Measurements from ENCODE around the gene C1QTNF5. TPM values are rescaled to one million over a fixed set of nuclear protein-coding genes. Genes with fewer than 3 reads are reported as not detected.

The C1QTNF5 gene
- total RNA-seq, 5 donors from 2014 or later (not counting 1 experiment from before 2014, with no cell fraction given) = not detected

DNA sequence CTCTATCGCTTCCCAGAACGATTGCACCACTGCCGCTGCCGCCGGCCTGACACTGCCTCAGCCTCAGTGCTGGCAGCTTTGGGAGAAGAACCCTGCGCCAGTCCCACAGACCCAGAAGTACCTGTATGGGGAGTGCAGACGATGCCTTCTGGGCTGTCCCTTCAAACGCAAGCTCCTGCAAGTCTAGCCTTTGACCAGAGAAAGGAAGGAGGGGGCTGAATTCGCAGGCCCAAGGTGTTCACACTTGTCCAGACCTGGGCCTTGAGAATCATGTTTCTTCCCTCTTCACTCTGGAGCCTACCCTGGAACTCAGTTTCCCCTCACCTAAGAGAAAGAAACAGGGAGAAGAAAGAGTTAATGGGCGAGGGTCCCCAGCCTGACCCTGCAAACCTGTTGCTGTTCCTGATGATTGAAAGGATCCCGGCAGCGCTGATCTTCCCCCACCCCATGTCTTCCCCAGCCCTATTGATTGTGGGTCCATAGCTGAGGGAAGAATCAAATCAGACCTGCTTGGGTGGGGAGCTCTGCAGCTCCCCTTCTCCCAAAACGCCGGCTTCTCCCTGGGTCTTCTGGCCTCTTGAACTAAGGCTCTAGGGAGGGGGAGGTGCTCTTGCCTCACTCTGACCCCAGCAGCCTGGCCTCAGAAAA is 23.0 kb downstream of the C1QTNF5 start:
- Histone ChIP-seq H3K27me3 (replicated peaks in 1 of 2; ENCODE audit: control insufficient read depth in 2 of 2, extremely low read depth in 1 of 2, insufficient read depth in 2 of 2, low read length in 1 of 2) (peaks cover 2 to 66% of the 10 kb centered on the region in 2 experiments), H3K36me3 (ENCODE audit: control insufficient read depth in 2 of 2, extremely low read depth in 1 of 2, insufficient read depth in 1 of 2, low read length in 1 of 2) (no peaks in the 10 kb centered on the region), H3K27ac (ENCODE audit: low read length) (no peak overlapping the region), H3K9me3 (no peaks in the 10 kb centered on the region), H3K4me1 (ENCODE audit: control insufficient read depth in 1 of 2, extremely low read depth in 1 of 2, insufficient read depth in 2 of 2, low read length in 2 of 2) (peaks cover 12 to 70% of the 10 kb centered on the region in 2 experiments), H3K4me3 (ENCODE audit: control insufficient read depth in 1 of 2, extremely low read depth in 1 of 2, low read length in 1 of 2) (no peak overlapping the region)
- peaks cover 5 to 28% of the 10 kb centered on the region in 2 donors for H3K27me3 Mint-ChIP-seq
- ChIA-PET CTCF (interaction anchor here in 1 of 2 donors (1.0 kb wide), 1 partner anchor 9 kb away, joined by 3 read pairs; no protein-coding TSS in a partner anchor), POLR2A (no interaction called here)
- 93% methylated on average over 6 of the region's 14 CpGs for WGBS (ENCODE audit: insufficient coverage)
- no peak overlapping the region for H3K4me3 Mint-ChIP-seq
- H3K27ac Mint-ChIP-seq = no peak overlapping the region
- H3K4me1 Mint-ChIP-seq = peaks cover 29 to 52% (median 30%) of the 10 kb centered on the region in 3 donors
- DNase-seq (no peak), ATAC-seq (replicated peaks in 1 of 4) (no peak)
- H3K9me3 Mint-ChIP-seq = no peaks in the 10 kb centered on the region
- no peaks in the 10 kb centered on the region for H3K36me3 Mint-ChIP-seq

DNA sequence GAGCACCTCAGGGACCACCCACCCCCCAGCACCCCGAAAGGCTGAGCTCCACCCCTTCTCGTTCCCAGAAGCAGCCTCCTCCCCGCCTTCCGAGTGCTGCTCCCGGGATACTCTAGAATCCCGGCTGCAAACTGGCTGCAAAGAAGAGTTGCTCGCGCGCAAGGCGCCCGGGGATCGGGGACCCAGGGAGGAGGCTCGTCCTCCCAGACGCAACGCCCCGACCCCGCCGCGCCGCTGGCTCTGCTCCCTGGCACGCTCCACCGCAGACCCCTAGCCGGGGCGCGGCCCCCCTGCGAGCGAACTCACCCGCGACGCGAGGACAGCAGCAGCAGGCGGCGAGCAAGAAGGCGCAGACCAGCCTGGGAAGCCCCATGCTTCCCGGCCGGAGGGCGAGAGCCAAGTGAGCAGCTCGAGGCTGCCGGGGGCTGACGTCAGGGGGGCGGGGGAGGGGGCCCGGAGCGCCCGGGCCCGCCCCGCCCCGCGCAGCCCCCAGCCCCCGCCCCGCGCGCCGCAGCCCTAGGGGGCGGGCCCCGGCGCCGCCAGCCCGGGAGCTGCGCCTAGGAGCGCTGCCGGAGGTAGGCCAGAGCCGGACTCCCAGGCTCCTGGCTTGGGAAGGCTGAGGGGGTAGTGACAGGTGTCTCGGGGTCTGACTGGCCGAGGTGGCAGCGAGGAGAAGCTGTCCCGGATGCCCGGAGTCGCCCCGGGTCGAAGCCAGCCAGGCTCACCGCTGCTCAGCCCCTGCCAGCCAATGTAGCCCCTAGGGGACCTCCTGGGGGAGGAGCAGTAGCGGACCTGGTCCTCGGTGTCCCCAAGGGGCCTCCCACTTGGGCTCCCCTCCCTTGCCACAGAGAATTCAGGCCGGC is 23.7 kb downstream of the C1QTNF5 start, which contains the start of gene MCAM:
Gene MCAM (minus strand): TSS at position 402 of the 863 bp plus-strand sequence. CDS start 29 bp downstream, at position 373.
- peak within 1 kb of the TSS; percentile 47 to 80 (median 70) for H3K4me3 Mint-ChIP-seq
- no peaks in the 10 kb centered on the region for H3K9me3 ChIP-seq
- peaks cover 2 to 74% of the 10 kb centered on the region in 2 experiments for H3K27me3 ChIP-seq (replicated peaks in 1 of 2; ENCODE audit: control insufficient read depth in 2 of 2, extremely low read depth in 1 of 2, insufficient read depth in 2 of 2, low read length in 1 of 2)
- ATAC-seq (replicated peaks in 1 of 4) (peak in 1 of 4 experiments; percentile 5), DNase-seq (peak in 1 of 35 experiments; percentile 46)
- H3K9me3 Mint-ChIP-seq = no peaks in the 10 kb centered on the region
- no peak within 1 kb of the TSS for H3K27ac Mint-ChIP-seq
- peaks cover 5 to 28% of the 10 kb centered on the region in 2 donors for H3K27me3 Mint-ChIP-seq
- peaks cover 12 to 70% of the 10 kb centered on the region in 2 experiments for H3K4me1 ChIP-seq (ENCODE audit: control insufficient read depth in 1 of 2, extremely low read depth in 1 of 2, insufficient read depth in 2 of 2, low read length in 2 of 2)
- H3K27ac ChIP-seq (ENCODE audit: low read length) = no peak within 1 kb of the TSS
- 7% methylated on average over 64 of the region's 74 CpGs for WGBS (ENCODE audit: insufficient coverage)
- peaks cover 23 to 48% (median 26%) of the 10 kb centered on the region in 3 donors for H3K4me1 Mint-ChIP-seq
- ChIA-PET POLR2A (interaction anchor here in 1 of 2 donors (0.5 kb wide), 1 partner anchor 11 kb away, joined by 3 read pairs; no protein-coding TSS in a partner anchor), CTCF (no interaction called here)
- H3K36me3 Mint-ChIP-seq = no peaks in the 10 kb centered on the region
- no peaks in the 10 kb centered on the region for H3K36me3 ChIP-seq (ENCODE audit: control insufficient read depth in 2 of 2, extremely low read depth in 1 of 2, insufficient read depth in 1 of 2, low read length in 1 of 2)
- H3K4me3 ChIP-seq (ENCODE audit: control insufficient read depth in 1 of 2, extremely low read depth in 1 of 2, low read length in 1 of 2) = peak within 1 kb of the TSS; percentile 37 to 60

DNA sequence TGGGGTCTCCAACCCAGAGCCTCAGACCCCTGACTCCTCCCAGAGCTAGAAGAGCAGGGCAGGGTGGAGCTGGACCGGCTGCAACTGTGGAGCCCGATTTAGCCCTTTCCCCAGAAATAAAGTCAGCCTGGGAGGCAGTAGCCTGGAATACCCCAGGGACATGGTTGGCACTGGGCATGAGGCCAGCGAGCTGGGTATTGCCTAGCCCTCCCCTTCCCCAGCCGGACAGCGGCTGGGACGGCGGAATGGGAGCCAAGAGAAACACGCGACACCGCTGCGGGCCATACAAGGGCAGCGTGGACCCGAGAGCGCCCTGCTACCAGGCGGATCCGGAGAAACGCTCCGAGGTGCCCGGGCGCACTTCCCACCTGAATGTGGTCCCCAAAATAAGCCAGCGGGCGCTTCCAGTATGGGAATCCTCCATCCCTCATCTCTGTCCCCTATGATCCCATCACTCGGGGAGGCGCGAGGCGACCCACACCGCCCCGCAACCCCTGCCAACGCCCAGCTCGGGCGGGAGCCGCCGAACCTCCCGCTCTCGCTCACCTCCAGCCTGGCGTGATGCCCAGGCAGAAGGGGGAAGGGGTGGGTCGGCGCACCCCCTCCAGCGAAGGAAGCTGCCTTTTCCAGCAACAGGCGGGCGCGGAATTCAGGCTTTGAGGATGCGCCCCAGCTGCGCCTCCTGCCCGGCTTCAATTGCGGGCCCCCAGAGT is 24.5 kb downstream of the C1QTNF5 start:
- Histone ChIP-seq H3K4me1 (ENCODE audit: control insufficient read depth in 1 of 2, extremely low read depth in 1 of 2, insufficient read depth in 2 of 2, low read length in 2 of 2) (peaks cover 10 to 63% of the 10 kb centered on the region in 2 experiments), H3K27ac (ENCODE audit: low read length) (no peak overlapping the region), H3K36me3 (ENCODE audit: control insufficient read depth in 2 of 2, extremely low read depth in 1 of 2, insufficient read depth in 1 of 2, low read length in 1 of 2) (no peaks in the 10 kb centered on the region), H3K9me3 (no peaks in the 10 kb centered on the region), H3K27me3 (replicated peaks in 1 of 2; ENCODE audit: control insufficient read depth in 2 of 2, extremely low read depth in 1 of 2, insufficient read depth in 2 of 2, low read length in 1 of 2) (peaks cover 2 to 72% of the 10 kb centered on the region in 2 experiments), H3K4me3 (ENCODE audit: control insufficient read depth in 1 of 2, extremely low read depth in 1 of 2, low read length in 1 of 2) (peak overlapping the region; percentile 37 to 60)
- ATAC-seq (replicated peaks in 1 of 4) = no peak
- Mint-ChIP-seq H3K4me3 (peak overlapping the region; percentile 64 to 80 (median 70)), H3K4me1 (peaks cover 22 to 42% (median 23%) of the 10 kb centered on the region in 3 donors), H3K9me3 (no peaks in the 10 kb centered on the region), H3K27ac (no peak overlapping the region), H3K27me3 (peaks cover 5 to 28% of the 10 kb centered on the region in 2 donors), H3K36me3 (no peaks in the 10 kb centered on the region)
- WGBS (ENCODE audit: insufficient coverage) = 2% methylated on average over 40 of the region's 46 CpGs
- POLR2A ChIA-PET = no interaction called here
- peak in 1 of 35 experiments; percentile 27 for DNase-seq
- CTCF ChIA-PET = interaction anchor here in 1 of 2 donors (1.0 kb wide), 1 partner anchor 10 kb away, joined by 6 read pairs; no protein-coding TSS in a partner anchor

DNA sequence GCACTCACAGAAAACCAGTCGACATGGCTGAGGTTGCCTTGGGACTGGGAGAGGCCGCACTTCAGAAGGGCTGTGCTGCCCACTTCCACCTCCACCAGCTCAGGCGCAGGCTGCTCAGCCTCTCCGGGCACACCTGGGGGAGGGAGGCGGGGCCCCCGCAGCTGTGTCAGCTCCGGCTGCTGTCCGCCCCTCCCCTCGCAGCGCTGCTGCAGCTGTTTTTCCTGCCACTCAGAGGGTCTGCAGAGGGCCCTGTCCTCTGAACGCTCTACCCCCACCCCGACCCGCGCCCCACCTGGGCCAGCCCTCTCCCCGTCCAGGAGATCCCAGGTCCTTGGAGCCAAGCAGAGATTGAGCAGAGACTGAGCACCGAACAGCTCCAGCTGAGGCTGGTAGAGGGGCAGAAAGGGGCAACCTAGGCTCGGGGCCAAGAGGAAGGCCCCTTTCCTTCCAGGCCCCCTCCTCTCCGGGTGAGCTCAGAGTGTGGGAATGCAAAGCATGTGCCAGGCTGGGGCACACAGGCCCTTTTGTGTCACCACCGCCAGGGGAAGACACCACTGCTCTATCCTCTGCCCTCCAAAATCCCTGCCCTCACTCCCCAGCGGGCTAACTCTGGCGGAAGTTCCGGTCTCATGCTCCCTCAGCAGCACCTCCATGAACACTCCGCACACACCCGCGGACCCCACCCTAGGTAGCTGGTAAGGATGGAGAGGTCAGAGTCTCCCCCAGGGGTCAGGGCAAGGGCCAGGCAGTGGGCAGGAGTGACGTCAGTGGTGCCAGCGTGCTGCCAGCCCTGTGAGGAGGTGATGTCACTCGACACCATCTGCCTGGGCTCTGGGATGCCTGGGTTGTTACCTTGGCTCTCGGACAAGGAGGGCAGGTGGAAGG is 25.3 kb downstream of the C1QTNF5 start:
- H3K4me1 ChIP-seq (ENCODE audit: control insufficient read depth in 1 of 2, extremely low read depth in 1 of 2, insufficient read depth in 2 of 2, low read length in 2 of 2) = peaks cover 10 to 57% of the 10 kb centered on the region in 2 experiments
- POLR2A ChIA-PET = interaction anchor here in 1 of 2 donors (0.6 to 0.7 kb wide), 2 partner anchors 13 to 220 kb away, joined by 3 to 4 read pairs; no protein-coding TSS in a partner anchor

DNA sequence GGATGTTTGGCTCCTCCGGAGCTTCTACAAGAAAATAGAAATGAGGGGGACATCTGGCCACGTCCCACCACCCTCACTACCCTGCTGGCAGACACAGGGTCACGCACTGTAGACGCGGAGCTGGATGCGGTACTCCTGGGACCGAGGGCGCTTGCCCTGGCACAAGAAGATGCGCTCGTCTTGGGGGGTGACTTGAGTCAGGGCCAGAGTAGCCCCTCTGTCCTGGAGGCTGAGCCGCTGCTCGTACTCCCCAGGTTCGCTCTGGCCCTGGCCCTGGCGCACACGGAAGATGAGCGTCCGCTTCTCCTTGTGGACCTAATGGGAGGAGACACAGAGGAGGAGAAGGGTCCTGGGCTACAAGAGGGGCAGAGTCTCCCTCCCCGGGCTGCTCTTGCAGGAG is 26.0 kb downstream of the C1QTNF5 start:
- H3K9me3 ChIP-seq = no peaks in the 10 kb centered on the region
- Mint-ChIP-seq H3K27me3 (peaks cover 2 to 27% of the 10 kb centered on the region in 2 donors), H3K36me3 (no peaks in the 10 kb centered on the region), H3K4me1 (peaks cover 20 to 38% (median 21%) of the 10 kb centered on the region in 3 donors), H3K9me3 (no peaks in the 10 kb centered on the region), H3K4me3 (peak overlapping the region; percentile 64 to 80 (median 70)), H3K27ac (no peak overlapping the region)
- no peak overlapping the region for H3K27ac ChIP-seq (ENCODE audit: low read length)
- 86% methylated on average over 11 of the region's 18 CpGs for WGBS (ENCODE audit: insufficient coverage)
- ATAC-seq (replicated peaks in 1 of 4) (no peak), DNase-seq (no peak)
- peaks cover 2 to 63% of the 10 kb centered on the region in 2 experiments for H3K27me3 ChIP-seq (replicated peaks in 1 of 2; ENCODE audit: control insufficient read depth in 2 of 2, extremely low read depth in 1 of 2, insufficient read depth in 2 of 2, low read length in 1 of 2)
- ChIA-PET CTCF (interaction anchor here (1.0 to 1.2 kb wide), 3 partner anchors 9 to 42 kb away, joined by 3 to 6 read pairs (median 4); no protein-coding TSS in a partner anchor), POLR2A (interaction anchor here in 1 of 2 donors (0.7 kb wide), 1 partner anchor 219 kb away, joined by 3 read pairs; no protein-coding TSS in a partner anchor)
- peak overlapping the region in 1 of 2 donors; percentile 37 for H3K4me3 ChIP-seq (ENCODE audit: control insufficient read depth in 1 of 2, extremely low read depth in 1 of 2, low read length in 1 of 2)
- peaks cover 10 to 51% of the 10 kb centered on the region in 2 experiments for H3K4me1 ChIP-seq (ENCODE audit: control insufficient read depth in 1 of 2, extremely low read depth in 1 of 2, insufficient read depth in 2 of 2, low read length in 2 of 2)
- H3K36me3 ChIP-seq (ENCODE audit: control insufficient read depth in 2 of 2, extremely low read depth in 1 of 2, insufficient read depth in 1 of 2, low read length in 1 of 2) = peaks cover 0 to 5% of the 10 kb centered on the region in 2 donors

More for the DNA sequence above, 25.3 kb downstream of the C1QTNF5 start:
- Histone ChIP-seq H3K36me3 (ENCODE audit: control insufficient read depth in 2 of 2, extremely low read depth in 1 of 2, insufficient read depth in 1 of 2, low read length in 1 of 2) (peaks cover 0 to 5% of the 10 kb centered on the region in 2 donors), H3K27ac (ENCODE audit: low read length) (no peak overlapping the region), H3K9me3 (no peaks in the 10 kb centered on the region), H3K27me3 (replicated peaks in 1 of 2; ENCODE audit: control insufficient read depth in 2 of 2, extremely low read depth in 1 of 2, insufficient read depth in 2 of 2, low read length in 1 of 2) (peaks cover 2 to 69% of the 10 kb centered on the region in 2 experiments), H3K4me3 (ENCODE audit: control insufficient read depth in 1 of 2, extremely low read depth in 1 of 2, low read length in 1 of 2) (peak overlapping the region; percentile 37 to 60)
- peak; percentile 72 to 79 (median 73) for ATAC-seq (replicated peaks in 1 of 4)
- peak in 27 of 35 experiments; percentile 28 to 65 (median 51) for DNase-seq
- no peak overlapping the region for H3K27ac Mint-ChIP-seq
- no peaks in the 10 kb centered on the region for H3K9me3 Mint-ChIP-seq
- no peaks in the 10 kb centered on the region for H3K36me3 Mint-ChIP-seq
- CTCF ChIA-PET = interaction anchor here (1.0 to 1.2 kb wide), 3 partner anchors 9 to 41 kb away, joined by 3 to 6 read pairs (median 4); no protein-coding TSS in a partner anchor
- peaks cover 5 to 28% of the 10 kb centered on the region in 2 donors for H3K27me3 Mint-ChIP-seq
- H3K4me3 Mint-ChIP-seq = peak overlapping the region; percentile 64 to 80 (median 70)
- H3K4me1 Mint-ChIP-seq = peaks cover 22 to 41% (median 23%) of the 10 kb centered on the region in 3 donors
- WGBS (ENCODE audit: insufficient coverage) = 8% methylated on average over 20 of the region's 29 CpGs

Data from T-cell (primary cell).